CD4-positive, alpha-beta T cell (primary cell): ENCODE results near the gene PPP1R15A. TPM values are rescaled to one million over a fixed set of nuclear protein-coding genes. Genes with fewer than 3 reads are reported as not detected.

Experiments
- ATAC-seq: fragments of 200-7000 bp; cut with Tn5 transposase; one replicate; pipeline ENCODE4 v1.10.0; 2022; ENCODE audit warnings: mild to moderate bottlenecking; ENCODE audit not compliant: poor library complexity
- CTCF ChIA-PET: fragments of 350-600 bp; sonication (Branson Sonifier 250); formaldehyde crosslinking; loops from one replicate; lab custom pipeline; 2021; ENCODE audit warnings: antibody characterized with exemption, inconsistent platforms; lab: Charles Lee
- POLR2A ChIA-PET: fragments of 350-600 bp; sonication (Branson Sonifier 250); formaldehyde crosslinking; loops from one replicate; lab custom pipeline; 2021; ENCODE audit warnings: antibody characterized with exemption, inconsistent platforms; lab: Charles Lee
- DNase-seq, 14 experiments: peaks; one replicate each; pipeline ENCODE4 v3.0.0-alpha.2; 2013 to 2020; ENCODE audit warnings: mixed read lengths in 2 of 14
- H3K27ac ChIP-seq, 2 donors: one replicate each; pipeline versions ENCODE4 v1.5.1 to v1.7.0; 2013; ENCODE audit warnings: low read length in 2 of 2, low read depth in 1 of 2, mild to moderate bottlenecking in 1 of 2
- H3K27me3 ChIP-seq, 2 experiments: 1 replicate in 1 of 2; 2 replicates in 1 of 2; pipeline versions ENCODE4 v1.6.1 to v1.7.0; 2013; ENCODE audit warnings: low read length in 2 of 2, control low read depth in 1 of 2, mild to moderate bottlenecking in 1 of 2, moderate library complexity in 1 of 2; ENCODE audit not compliant: insufficient read depth in 2 of 2, control insufficient read depth in 1 of 2
- H3K36me3 ChIP-seq: one replicate; pipeline ENCODE4 v1.6.1; 2013; ENCODE audit warnings: low read length, control low read depth; ENCODE audit not compliant: insufficient read depth
- H3K4me1 ChIP-seq: one replicate; pipeline ENCODE4 v1.6.1; 2013; ENCODE audit warnings: low read length, control low read depth; ENCODE audit not compliant: insufficient read depth
- H3K4me3 ChIP-seq: one replicate; pipeline ENCODE4 v1.5.1; 2013; ENCODE audit warnings: mild to moderate bottlenecking, low read length, moderate library complexity
- H3K9me3 ChIP-seq, 2 experiments: 1 replicate in 1 of 2; 2 replicates in 1 of 2; pipeline versions ENCODE4 v1.6.1 to v1.7.0; 2013; ENCODE audit warnings: low read length in 2 of 2, mild to moderate bottlenecking in 2 of 2, control low read depth in 1 of 2, moderate library complexity in 1 of 2; ENCODE audit not compliant: control insufficient read depth in 1 of 2, insufficient read depth in 1 of 2
- H3K27ac Mint-ChIP-seq: one replicate; pipeline ENCODE4 v1.8.0; 2020; ENCODE audit warnings: mixed read lengths
- H3K27me3 Mint-ChIP-seq: one replicate; pipeline ENCODE4 v1.8.0; 2021; ENCODE audit warnings: mixed read lengths
- H3K36me3 Mint-ChIP-seq: one replicate; pipeline ENCODE4 v1.8.0; 2021; ENCODE audit warnings: low read depth, mixed read lengths
- H3K4me1 Mint-ChIP-seq: one replicate; pipeline ENCODE4 v1.8.0; 2021; ENCODE audit warnings: low read depth, mixed read lengths
- H3K4me3 Mint-ChIP-seq: one replicate; pipeline ENCODE4 v1.8.0; 2020; ENCODE audit warnings: mild to moderate bottlenecking, mixed read lengths
- H3K9me3 Mint-ChIP-seq: one replicate; pipeline ENCODE4 v1.8.0; 2020; ENCODE audit warnings: mixed read lengths
- CTCF ChIP-seq: fragments of 200-600 bp; IDR thresholded peaks from one replicate; pipeline ENCODE4 v1.8.0; 2022; ENCODE audit warnings: antibody characterized with exemption, mild to moderate bottlenecking
- intact Hi-C, 2 experiments: fragments of 100-400 bp; cut with DNase I in 1 of 2; cut with micrococcal nuclease in 1 of 2; formaldehyde crosslinking; loops; one replicate each; pipeline versions ENCODE4 v1.15.1 to v1.9.0; 2023 to 2025; cut with DNase I, micrococcal nuclease
- total RNA-seq, 174 experiments: library from RNA in 2 of 174; stranded (reverse) in 2 of 174; gene quantifications; one replicate each; pipeline ENCODE4 v1.2.3 and lab custom pipeline; 2021 to 2026

The PPP1R15A gene
- total RNA-seq, 2 experiments from 2014 or later = 569 to 584 TPM

GRCh38 chr19:48872884-48873475 is 759 bp downstream of the PPP1R15A start:
- no peaks in the 10 kb centered on the region for H3K9me3 ChIP-seq
- ATAC-seq (peak; percentile 33), DNase-seq (peak; percentile 54 to 95 (median 68))
- Mint-ChIP-seq H3K27me3 (no peaks in the 10 kb centered on the region), H3K36me3 (peaks cover 53% of the 10 kb centered on the region), H3K9me3 (no peaks in the 10 kb centered on the region), H3K27ac (peak overlapping the region; percentile 98), H3K4me1 (peaks cover 45% of the 10 kb centered on the region), H3K4me3 (peak overlapping the region; percentile 96)
- H3K4me3 ChIP-seq = peak overlapping the region; percentile 100
- intact Hi-C loops = loop anchor here (1.0 to 5.0 kb wide), 3 partner anchors 15 to 99 kb away; partner anchors contain the start of gene FTL (in 1 of the 2)
- peaks cover 37% of the 10 kb centered on the region for H3K36me3 ChIP-seq
- POLR2A ChIA-PET = interaction anchor here (0.6 to 6.5 kb wide), 8 partner anchors 14 to 121 kb away, joined by 3 to 55 read pairs (median 6); partner anchors contain the start of genes DHDH, FTL, GYS1 and NUCB1
- peak overlapping the region; percentile 100 for H3K27ac ChIP-seq
- CTCF ChIA-PET = interaction anchor here (0.9 to 2.1 kb wide), 4 partner anchors 23 to 85 kb away, joined by 3 to 5 read pairs (median 4); partner anchors contain the start of gene NUCB1
- H3K27me3 ChIP-seq = no peaks in the 10 kb centered on the region
- H3K4me1 ChIP-seq = peaks cover 45% of the 10 kb centered on the region
- no peak for TF ChIP-seq CTCF

GRCh38 chr19:48873476-48874302 is 1.5 kb downstream of the PPP1R15A start:
- Mint-ChIP-seq H3K27me3 (no peaks in the 10 kb centered on the region), H3K9me3 (no peaks in the 10 kb centered on the region), H3K4me3 (peak overlapping the region; percentile 96), H3K4me1 (peaks cover 48% of the 10 kb centered on the region), H3K36me3 (peaks cover 58% of the 10 kb centered on the region), H3K27ac (peak overlapping the region; percentile 98)
- peak overlapping the region; percentile 100 for H3K4me3 ChIP-seq
- H3K36me3 ChIP-seq = peaks cover 40% of the 10 kb centered on the region
- ATAC-seq = no peak
- intact Hi-C loops = loop anchor here (2.0 to 5.0 kb wide), 2 partner anchors 91 to 99 kb away; partner anchors contain the start of gene FTL (in 1 of the 2)
- DNase-seq = peak in 1 of 14 experiments; percentile 41
- H3K27ac ChIP-seq = peak overlapping the region; percentile 100
- no peaks in the 10 kb centered on the region for H3K27me3 ChIP-seq
- ChIA-PET CTCF (interaction anchor here (0.9 to 2.1 kb wide), 2 partner anchors 27 to 31 kb away, joined by 3 to 5 read pairs; partner anchors contain the start of gene NUCB1), POLR2A (interaction anchor here (0.6 to 6.5 kb wide), 4 partner anchors 27 to 94 kb away, joined by 3 to 55 read pairs (median 16); partner anchors contain the start of genes FTL and NUCB1)
- no peak for TF ChIP-seq CTCF
- no peaks in the 10 kb centered on the region for H3K9me3 ChIP-seq
- H3K4me1 ChIP-seq = peaks cover 45% of the 10 kb centered on the region
